Measurements from ENCODE around the gene GHRH.

DNA sequence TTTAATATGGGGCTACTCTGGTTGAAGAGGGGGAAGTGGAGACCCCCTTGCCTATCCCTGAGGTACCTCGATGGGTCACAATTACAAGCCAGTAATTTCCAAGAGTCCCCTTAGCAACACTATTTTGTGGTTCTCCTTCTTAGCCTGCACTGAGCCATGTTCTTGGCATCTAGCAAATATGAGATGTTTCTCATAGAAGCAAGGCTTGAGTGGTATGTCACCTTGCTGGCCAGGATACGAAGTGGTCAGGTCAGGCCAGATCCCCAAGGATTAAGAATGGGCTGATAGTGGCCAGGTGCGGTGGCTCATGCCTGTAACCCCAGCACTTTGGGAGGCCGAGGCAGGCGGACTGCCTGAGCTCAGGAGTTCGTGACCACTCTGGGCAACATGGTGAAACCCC, 2.1 kb upstream of the GHRH start:
- no peak for TF ChIP-seq EZH2 (IDR thresholded peaks at IDR 0.05; ENCODE audit: borderline replicate concordance, insufficient read depth, low read depth, low read length, poor library complexity, severe bottlenecking)
- TF ChIP-seq, protein P1, sequence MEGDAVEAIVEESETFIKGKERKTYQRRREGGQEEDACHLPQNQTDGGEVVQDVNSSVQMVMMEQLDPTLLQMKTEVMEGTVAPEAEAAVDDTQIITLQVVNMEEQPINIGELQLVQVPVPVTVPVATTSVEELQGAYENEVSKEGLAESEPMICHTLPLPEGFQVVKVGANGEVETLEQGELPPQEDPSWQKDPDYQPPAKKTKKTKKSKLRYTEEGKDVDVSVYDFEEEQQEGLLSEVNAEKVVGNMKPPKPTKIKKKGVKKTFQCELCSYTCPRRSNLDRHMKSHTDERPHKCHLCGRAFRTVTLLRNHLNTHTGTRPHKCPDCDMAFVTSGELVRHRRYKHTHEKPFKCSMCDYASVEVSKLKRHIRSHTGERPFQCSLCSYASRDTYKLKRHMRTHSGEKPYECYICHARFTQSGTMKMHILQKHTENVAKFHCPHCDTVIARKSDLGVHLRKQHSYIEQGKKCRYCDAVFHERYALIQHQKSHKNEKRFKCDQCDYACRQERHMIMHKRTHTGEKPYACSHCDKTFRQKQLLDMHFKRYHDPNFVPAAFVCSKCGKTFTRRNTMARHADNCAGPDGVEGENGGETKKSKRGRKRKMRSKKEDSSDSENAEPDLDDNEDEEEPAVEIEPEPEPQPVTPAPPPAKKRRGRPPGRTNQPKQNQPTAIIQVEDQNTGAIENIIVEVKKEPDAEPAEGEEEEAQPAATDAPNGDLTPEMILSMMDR (IDR thresholded peaks at IDR 0.05) = no peak
